Endothelial cell of hepatic sinusoid (primary cell): ENCODE data around the gene CCDC9.

Source experiments
- in situ Hi-C: cut with HindIII; loops from 2 replicates; pipeline ENCODE4 v1.10.0; 2017; ENCODE audit warnings: low sequenced_read_pairs

Gene CCDC9

GRCh38 chr19:47255879-47256692 is at the start of gene CCDC9:
Gene CCDC9 (plus strand): TSS chr19:47256525. CDS start chr19:47258401, 1,876 bp downstream.
- in situ Hi-C loops: no loop called here

DNA sequence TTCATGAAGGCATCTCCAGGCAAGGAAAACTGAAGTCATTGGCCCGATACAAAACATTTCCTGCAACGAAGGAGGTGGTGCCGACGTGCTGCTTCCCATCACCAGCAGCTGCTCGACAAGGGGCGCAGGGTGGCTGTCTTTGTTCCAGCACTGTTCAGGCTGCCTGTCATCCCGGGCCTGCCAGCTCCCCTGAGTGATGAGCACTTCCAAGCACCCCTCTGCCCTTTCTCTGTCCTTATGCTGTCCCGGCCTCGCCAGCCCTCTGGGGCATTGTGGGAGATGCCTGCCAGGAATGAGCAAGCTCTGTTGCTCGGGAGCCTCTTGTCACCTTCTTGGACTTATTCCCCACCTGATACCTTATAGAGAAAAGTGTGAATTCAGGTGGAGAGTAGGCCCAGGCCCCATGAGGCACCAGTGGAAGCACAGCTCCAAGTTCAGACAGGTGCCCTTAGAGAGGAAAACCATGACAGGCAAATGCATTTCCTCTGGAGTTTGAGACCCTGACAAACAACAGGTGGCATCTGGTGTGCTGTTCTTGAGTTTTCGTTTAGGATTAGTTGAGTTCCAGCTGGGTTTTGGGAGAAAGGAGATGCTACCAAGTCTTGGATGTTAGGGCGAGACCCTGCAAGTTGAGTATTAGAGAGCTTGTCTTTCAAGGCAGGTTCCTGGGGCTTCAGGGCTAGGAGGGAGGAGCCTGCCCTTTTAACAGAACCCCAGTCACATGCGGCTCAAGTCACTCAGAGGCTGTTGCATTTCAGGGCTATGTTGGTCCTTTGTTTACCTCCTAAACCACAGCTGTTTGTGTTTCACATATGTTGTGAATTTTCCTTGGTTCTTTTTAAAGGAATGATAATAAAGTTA is 46.8 kb upstream of the CCDC9 start:
- in situ Hi-C loops: loop anchor here (5.0 kb wide), 1 partner anchor 57 kb away; no protein-coding TSS in a partner anchor

- in situ Hi-C loops: loop anchor here (5.0 kb wide), 1 partner anchor 58 kb away; no protein-coding TSS in a partner anchor
These were observed 46.2 kb upstream of the CCDC9 start for GRCh38 chr19:47210180-47210490.

DNA sequence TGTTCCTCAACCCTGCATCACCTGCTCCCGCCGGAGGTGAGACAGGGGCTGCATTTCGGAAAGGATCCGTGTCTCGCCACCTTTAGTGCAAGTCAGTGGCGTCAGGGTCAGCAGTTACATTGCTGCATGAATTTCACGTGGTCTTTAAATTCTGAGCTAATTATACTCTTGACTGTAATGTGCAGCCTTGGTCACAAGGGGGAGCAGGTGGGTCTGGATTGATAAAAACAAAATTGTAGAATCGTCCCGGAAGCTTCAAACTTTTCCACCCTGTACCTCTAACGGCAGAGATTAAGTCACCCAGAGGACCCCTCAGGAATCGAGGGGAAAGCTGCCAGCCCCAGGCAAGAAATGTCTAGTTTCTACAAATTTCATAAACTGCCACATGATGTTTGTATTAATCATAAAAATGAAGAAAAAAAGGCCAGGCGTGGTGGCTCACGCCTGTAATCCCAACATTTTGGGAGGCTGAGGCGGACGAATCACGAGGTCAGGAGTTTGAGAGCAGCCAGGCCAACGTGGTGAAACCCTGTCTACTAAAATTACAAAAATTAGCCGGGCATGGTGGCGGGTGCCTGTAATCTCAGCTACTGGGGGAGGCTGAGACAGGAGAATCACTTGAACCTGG is 45.5 kb upstream of the CCDC9 start:
- in situ Hi-C loops: loop anchor here (5.0 kb wide), 1 partner anchor 59 kb away; no protein-coding TSS in a partner anchor

GRCh38 chr19:47215581-47215980 is 40.7 kb upstream of the CCDC9 start:
- in situ Hi-C loops: no loop called here

DNA sequence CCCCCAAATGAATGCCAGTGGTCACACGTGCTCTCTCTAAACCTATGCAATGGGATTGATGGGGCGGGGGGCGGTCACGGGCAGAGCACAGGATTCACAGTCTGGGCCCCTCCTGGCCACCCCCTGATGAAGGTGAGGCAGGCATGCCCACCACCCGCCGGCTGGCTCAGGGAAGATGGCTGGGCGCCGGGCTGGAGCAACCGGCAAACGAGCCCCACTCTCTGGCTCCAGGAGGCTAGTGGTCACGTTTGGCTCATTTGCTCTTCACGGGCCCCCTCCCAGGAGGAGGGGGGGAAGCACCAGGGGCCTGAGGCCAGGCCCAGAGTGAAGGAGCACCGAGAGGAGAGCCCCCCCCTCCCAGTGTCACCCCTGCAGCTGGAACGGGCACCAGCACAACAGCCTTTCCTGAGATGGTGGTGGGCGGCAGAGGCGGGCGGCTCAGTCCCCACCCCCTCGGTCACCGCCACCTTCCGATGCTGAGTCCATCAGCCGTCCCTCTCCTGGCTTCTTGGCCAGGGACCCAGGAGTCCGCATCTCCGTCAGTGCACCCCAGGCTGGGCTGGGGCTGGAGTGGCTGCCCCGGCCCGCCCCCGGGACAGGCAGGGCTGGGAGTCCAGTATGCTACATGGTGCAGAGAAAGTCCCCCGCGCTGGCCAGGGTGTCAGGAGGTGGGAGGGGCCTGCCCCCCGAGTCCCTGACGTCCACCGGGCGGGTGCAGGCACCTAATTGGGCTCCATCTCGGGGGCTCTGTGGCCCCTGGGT is 35.1 kb upstream of the CCDC9 start:
- in situ Hi-C loops: no loop called here

DNA sequence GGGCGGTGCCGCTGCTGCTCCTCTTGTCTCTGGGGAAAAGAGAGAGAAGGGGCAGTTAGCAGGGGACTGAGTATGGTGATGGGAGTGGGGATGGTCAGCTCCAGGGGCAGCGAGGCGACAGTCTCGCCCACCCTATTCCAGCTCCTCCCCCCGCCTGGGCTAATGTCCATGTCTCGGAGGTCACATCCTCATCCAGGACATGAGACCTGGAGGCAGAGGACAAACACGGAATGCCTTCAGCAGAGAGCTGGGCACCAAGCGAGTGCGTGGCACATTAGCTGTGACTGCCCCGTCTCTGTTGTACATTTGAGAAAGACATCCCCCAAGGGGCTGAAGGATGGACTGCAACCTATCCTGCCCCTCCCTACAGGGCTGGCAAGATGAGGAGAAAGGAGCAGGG is 34.4 kb upstream of the CCDC9 start:
- in situ Hi-C loops: no loop called here

DNA sequence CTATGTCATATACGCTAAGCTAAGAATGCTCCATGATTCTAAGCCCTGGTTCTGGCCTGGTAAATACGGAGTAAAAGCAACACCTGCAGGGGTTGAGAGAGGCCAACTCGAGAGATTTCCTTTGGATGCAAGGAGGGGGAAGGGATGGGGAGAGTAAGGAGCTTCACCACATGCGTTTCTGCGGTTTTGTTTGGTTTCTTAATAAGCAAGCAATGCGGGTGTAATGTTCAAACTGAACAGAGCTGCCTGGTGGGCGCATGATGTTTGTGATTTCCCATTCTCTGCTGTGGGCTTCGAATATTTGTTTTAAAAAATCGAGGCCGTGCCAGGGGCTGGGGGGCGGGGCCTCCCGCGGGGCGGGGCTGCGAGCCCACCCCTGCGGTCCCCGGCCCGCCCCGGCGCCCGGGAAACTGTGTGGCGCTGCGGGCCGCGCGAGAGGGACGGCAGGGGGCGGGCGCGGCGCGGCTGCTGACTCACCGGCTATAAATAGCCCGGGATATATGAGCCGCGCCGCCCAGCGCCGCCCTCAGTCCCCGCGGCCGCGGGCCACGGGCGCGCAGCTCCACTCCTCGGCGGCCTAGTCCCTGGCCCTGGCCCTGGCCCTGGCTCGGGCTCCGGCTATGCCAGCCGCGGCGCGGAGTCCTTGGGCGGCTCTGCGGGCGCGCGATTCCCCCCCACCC is 30.4 kb upstream of the CCDC9 start:
- in situ Hi-C loops: no loop called here

- in situ Hi-C loops: no loop called here
These were observed 29.6 kb upstream of the CCDC9 start for GRCh38 chr19:47226426-47227351.

GRCh38 chr19:47227352-47228167 is 28.8 kb upstream of the CCDC9 start:
- in situ Hi-C loops: no loop called here

GRCh38 chr19:47228168-47228936 is 28.0 kb upstream of the CCDC9 start:
- in situ Hi-C loops: no loop called here

DNA sequence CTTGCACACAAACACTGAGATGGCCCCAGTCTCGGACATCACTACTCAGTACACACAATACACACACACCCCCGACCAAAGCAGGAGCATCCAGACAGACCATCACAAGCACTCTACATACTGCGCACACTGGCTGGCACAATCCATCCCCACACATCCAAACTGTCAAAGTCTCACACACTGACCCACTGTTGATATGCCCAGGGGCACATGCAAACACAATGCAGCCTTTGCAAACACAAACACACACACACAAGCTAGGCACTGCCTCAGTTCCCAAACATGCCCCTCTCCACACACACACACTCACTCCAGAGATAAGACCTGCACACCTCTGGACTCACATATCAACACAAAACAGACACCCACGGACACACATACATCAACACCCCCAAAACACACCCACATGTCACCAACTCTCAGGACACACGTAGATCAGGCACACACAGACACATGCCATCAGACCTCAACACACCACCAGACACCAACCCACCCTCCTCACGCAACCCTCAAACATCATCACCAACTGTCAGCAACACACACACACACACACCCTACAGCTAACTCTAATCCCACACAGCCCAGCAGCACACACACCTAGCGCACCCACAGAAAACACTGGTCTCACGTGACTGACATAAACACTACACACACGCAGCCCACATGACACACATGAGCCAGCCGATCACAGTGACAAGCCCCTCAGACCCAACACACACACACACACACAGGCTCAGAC is 27.2 kb upstream of the CCDC9 start:
- in situ Hi-C loops: no loop called here

GRCh38 chr19:47229676-47230053 is 26.7 kb upstream of the CCDC9 start:
- in situ Hi-C loops: no loop called here

DNA sequence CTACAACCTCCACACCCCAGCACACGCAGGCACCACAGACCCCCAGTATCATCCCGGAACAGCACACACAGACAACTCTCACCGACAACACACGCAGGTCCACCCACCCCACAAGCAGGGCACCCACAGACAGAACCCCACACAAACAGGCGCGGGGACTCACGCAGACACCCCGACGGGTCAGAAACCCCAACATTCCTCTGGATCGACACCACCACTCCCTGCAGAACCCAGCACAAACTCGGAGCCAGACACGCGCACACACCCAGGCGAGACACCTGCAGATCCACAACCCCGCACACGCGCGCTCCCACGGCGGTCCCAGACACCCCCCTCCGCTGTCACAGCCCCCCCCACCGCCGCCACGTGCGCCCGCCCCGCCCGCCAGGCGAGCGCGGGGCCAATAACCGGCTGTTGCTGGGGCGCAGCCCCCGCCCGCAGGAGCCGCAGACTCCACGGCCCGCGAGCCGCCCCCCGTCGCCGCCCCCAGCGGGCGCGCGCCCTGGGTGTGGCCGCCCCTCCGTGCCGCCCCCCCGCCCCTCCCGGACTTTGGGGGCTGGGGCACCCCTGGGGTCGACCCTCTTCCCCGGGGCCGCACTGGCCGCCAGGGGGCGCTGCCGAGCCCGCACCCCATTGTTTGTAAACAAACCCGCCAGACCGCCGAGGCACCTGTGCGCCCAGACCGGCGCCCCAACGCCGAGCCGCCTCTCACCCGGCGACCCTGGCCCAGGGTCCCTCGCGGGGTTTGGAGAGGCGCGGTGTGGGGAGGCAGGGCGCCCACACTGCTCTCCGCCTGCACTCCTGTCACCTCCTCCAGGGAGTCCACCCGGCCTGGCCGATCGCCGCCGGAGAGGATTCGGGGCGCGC is 26.0 kb upstream of the CCDC9 start:
- in situ Hi-C loops: no loop called here

GRCh38 chr19:47230921-47231214 is 25.5 kb upstream of the CCDC9 start, which contains the start of gene BBC3:
Gene BBC3 (minus strand): TSS chr19:47231199. CDS start chr19:47228431, 2,768 bp downstream.
- in situ Hi-C loops: no loop called here
